ENCODE measurements around the gene SPRN. TPM values are rescaled to one million over a fixed set of nuclear protein-coding genes. Genes with fewer than 3 reads are reported as not detected.
"Not testable (repeated sequence)": the region's sequence is repeated elsewhere in the genome, so short reads cannot be mapped to it uniquely, and the experiment has no call there.

Gene SPRN
- total and polyA plus RNA-seq, 2 donors (not counting 1 experiment from before 2014, with no cell fraction given), result not detected

DNA sequence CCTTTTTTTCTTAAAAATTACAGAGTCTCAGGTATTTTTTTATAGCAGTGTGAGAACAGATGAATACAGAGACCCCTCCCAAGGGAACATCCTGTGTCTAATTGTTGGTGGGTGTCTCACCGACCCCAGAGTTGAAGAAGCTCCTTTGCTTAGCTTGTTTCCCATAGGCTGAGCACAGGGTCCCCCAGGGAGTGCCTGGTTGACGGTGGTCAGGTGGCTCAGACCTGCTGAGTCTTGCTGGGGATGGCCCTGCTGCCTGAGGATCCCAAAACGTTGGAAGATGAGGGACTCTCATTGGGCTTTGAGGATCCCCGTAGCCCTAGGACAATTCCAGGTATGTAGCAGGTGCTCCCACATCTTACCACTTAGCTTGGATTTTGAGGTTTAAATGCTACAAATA lies 48.8 kb upstream of the SPRN start:
- Histone ChIP-seq H3K4me3 (ENCODE audit: control extremely low read depth in 1 of 5, extremely low read depth in 1 of 5, insufficient read depth in 1 of 5, low read depth in 2 of 5, low read length in 4 of 5) (no peak overlapping the region), H2AFZ (ENCODE audit: insufficient read depth, low read depth, low read length, poor library complexity, severe bottlenecking) (no peak overlapping the region), H3K9ac (ENCODE audit: low read length) (no peak overlapping the region), H4K20me1 (ENCODE audit: control insufficient read depth, insufficient read depth, low read length, poor library complexity, severe bottlenecking) (no peaks in the 10 kb centered on the region), H3K27me3 (replicated peaks in 1 of 4; ENCODE audit: control extremely low read depth in 1 of 4, control insufficient read depth in 3 of 4, insufficient read depth in 4 of 4, low read length in 3 of 4) (no peaks in the 10 kb centered on the region), H3K4me2 (replicated peaks; ENCODE audit: low read depth, low read length, poor library complexity, severe bottlenecking) (no peak overlapping the region), H3K4me1 (ENCODE audit: control insufficient read depth in 2 of 2, insufficient read depth in 2 of 2, low read length in 2 of 2) (no peaks in the 10 kb centered on the region), H3K79me2 (ENCODE audit: control insufficient read depth, insufficient read depth, low read length) (no peaks in the 10 kb centered on the region), H3K27ac (ENCODE audit: low read length in 2 of 2) (no peak overlapping the region), H3K36me3 (replicated peaks in 1 of 2; ENCODE audit: control extremely low read depth in 1 of 2, control insufficient read depth in 1 of 2, extremely low read depth in 1 of 2, insufficient read depth in 2 of 2, low read length in 1 of 2) (no peaks in the 10 kb centered on the region), H3K9me3 (ENCODE audit: control extremely low read depth in 1 of 3, control insufficient read depth in 2 of 3, insufficient read depth in 1 of 3, low read length in 2 of 3) (peaks cover 0 to 3% (median 0%) of the 10 kb centered on the region in 3 donors)
- Mint-ChIP-seq H3K9me3 (ENCODE audit: insufficient read depth) (no peaks in the 10 kb centered on the region), H3K27ac (no peak overlapping the region), H3K4me1 (peaks cover 3% of the 10 kb centered on the region), H3K4me3 (no peak overlapping the region), H3K27me3 (no peaks in the 10 kb centered on the region)
- TF ChIP-seq EZH2 (IDR thresholded peaks at IDR 0.05; ENCODE audit: borderline replicate concordance, insufficient read depth, low read depth, low read length, poor library complexity, severe bottlenecking), result no peak
- TF ChIP-seq, protein P1, sequence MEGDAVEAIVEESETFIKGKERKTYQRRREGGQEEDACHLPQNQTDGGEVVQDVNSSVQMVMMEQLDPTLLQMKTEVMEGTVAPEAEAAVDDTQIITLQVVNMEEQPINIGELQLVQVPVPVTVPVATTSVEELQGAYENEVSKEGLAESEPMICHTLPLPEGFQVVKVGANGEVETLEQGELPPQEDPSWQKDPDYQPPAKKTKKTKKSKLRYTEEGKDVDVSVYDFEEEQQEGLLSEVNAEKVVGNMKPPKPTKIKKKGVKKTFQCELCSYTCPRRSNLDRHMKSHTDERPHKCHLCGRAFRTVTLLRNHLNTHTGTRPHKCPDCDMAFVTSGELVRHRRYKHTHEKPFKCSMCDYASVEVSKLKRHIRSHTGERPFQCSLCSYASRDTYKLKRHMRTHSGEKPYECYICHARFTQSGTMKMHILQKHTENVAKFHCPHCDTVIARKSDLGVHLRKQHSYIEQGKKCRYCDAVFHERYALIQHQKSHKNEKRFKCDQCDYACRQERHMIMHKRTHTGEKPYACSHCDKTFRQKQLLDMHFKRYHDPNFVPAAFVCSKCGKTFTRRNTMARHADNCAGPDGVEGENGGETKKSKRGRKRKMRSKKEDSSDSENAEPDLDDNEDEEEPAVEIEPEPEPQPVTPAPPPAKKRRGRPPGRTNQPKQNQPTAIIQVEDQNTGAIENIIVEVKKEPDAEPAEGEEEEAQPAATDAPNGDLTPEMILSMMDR (IDR thresholded peaks at IDR 0.05), result no peak
- whole genome bisulfite sequencing (ENCODE audit: insufficient coverage), result 51% methylated on average over 3 of the region's 4 CpGs
- POLR2A ChIA-PET, result no interaction called here
- intact Hi-C loops (cut with micrococcal nuclease), result no loop called here
- CTCF ChIA-PET, result no interaction called here
- DNase-seq (no peak), ATAC-seq (ENCODE audit: low read depth) (no peak)

DNA sequence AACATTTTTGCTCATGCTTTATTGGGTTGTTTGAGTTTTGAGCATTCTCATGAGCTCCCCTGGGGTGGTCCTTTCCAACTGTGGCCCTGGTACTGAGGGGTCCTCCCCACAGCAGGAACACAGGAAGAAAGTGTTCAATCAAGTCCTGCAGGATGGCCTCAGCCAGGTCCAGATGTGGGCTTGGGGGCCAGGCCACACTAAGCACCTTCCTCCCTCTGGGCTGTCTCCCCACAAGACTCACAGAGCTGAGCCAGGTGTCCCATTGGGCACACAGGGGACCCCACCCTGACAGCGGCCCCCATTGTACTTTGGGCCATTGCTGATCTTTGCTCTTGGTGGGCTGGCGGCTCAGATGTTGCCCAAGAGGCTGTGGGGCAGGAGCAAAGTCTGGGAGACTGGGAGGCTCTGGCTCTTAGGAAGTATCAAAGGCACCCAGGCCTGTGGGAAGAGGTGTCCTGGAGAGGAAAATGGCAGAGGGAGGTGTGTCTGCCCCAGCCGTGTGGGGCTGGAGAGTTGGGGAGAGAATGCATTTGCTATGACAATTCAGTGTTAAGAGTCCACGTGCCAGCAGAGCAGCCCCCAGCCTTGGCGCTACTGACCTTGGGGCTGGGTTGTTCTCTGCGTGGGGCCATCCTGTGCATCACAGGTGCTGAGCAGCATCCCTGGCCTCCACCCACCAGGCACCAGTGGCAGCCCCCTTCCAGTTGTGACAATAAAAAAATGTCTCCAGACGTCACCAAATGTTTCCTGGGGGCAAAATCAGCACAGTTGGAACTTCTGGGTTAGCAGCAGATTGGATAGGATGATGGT lies 47.1 kb upstream of the SPRN start:
- CTCF ChIA-PET, result no interaction called here
- no peak for DNase-seq
- no peaks in the 10 kb centered on the region for H3K36me3 ChIP-seq (replicated peaks in 1 of 2; ENCODE audit: control extremely low read depth in 1 of 2, control insufficient read depth in 1 of 2, extremely low read depth in 1 of 2, insufficient read depth in 2 of 2, low read length in 1 of 2)
- H3K4me3 ChIP-seq (ENCODE audit: control extremely low read depth in 1 of 5, extremely low read depth in 1 of 5, insufficient read depth in 1 of 5, low read depth in 2 of 5, low read length in 4 of 5), result no peak overlapping the region
- no peak overlapping the region for H3K27ac Mint-ChIP-seq
- no peaks in the 10 kb centered on the region for H4K20me1 ChIP-seq (ENCODE audit: control insufficient read depth, insufficient read depth, low read length, poor library complexity, severe bottlenecking)
- no peak overlapping the region for H3K9ac ChIP-seq (ENCODE audit: low read length)
- intact Hi-C loops (cut with micrococcal nuclease), result no loop called here
- H3K4me1 ChIP-seq (ENCODE audit: control insufficient read depth in 2 of 2, insufficient read depth in 2 of 2, low read length in 2 of 2), result no peaks in the 10 kb centered on the region
- no peaks in the 10 kb centered on the region for H3K27me3 Mint-ChIP-seq
- H3K4me1 Mint-ChIP-seq, result peaks cover 3% of the 10 kb centered on the region
- peaks cover 0 to 3% (median 0%) of the 10 kb centered on the region in 3 donors for H3K9me3 ChIP-seq (ENCODE audit: control extremely low read depth in 1 of 3, control insufficient read depth in 2 of 3, insufficient read depth in 1 of 3, low read length in 2 of 3)
- H3K9me3 Mint-ChIP-seq (ENCODE audit: insufficient read depth), result no peaks in the 10 kb centered on the region
- WGBS (ENCODE audit: insufficient coverage), result 94% methylated on average over 6 of the region's 7 CpGs
- no peaks in the 10 kb centered on the region for H3K79me2 ChIP-seq (ENCODE audit: control insufficient read depth, insufficient read depth, low read length)
- no peak overlapping the region for H3K4me2 ChIP-seq (replicated peaks; ENCODE audit: low read depth, low read length, poor library complexity, severe bottlenecking)
- H3K27me3 ChIP-seq (replicated peaks in 1 of 4; ENCODE audit: control extremely low read depth in 1 of 4, control insufficient read depth in 3 of 4, insufficient read depth in 4 of 4, low read length in 3 of 4), result no peaks in the 10 kb centered on the region
- H2AFZ ChIP-seq (ENCODE audit: insufficient read depth, low read depth, low read length, poor library complexity, severe bottlenecking), result no peak overlapping the region
- TF ChIP-seq, protein P1 (IDR thresholded peaks at IDR 0.05), result no peak
- no peak for TF ChIP-seq EZH2 (IDR thresholded peaks at IDR 0.05; ENCODE audit: borderline replicate concordance, insufficient read depth, low read depth, low read length, poor library complexity, severe bottlenecking)
- H3K4me3 Mint-ChIP-seq, result no peak overlapping the region
- POLR2A ChIA-PET, result no interaction called here
- ATAC-seq (ENCODE audit: low read depth), result no peak
- no peak overlapping the region for H3K27ac ChIP-seq (ENCODE audit: low read length in 2 of 2)

DNA sequence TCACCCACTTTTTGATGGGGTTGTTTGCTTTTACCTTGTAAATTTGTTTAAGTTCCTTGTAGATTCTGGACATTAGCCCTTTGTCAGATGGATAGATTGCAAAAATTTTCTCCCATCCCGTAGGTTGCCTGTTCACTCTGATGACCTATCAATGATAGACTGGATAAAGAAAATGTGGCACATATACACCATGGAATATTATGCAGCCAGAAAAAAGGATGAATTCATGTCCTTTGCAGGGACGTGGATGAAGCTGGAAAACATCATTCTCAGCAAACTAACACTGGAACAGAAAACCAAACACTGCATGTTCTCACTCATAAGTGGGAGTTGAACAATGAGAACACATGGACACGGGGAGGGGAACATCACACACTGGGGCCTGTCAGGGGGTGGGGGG lies 44.8 kb upstream of the SPRN start:
- H3K4me3 Mint-ChIP-seq; H3K9me3 ChIP-seq (ENCODE audit: control extremely low read depth in 1 of 3, control insufficient read depth in 2 of 3, insufficient read depth in 1 of 3, low read length in 2 of 3); H3K27me3 ChIP-seq (replicated peaks in 1 of 4; ENCODE audit: control extremely low read depth in 1 of 4, control insufficient read depth in 3 of 4, insufficient read depth in 4 of 4, low read length in 3 of 4); H3K4me1 Mint-ChIP-seq; H3K9me3 Mint-ChIP-seq (ENCODE audit: insufficient read depth); DNase-seq; CTCF ChIA-PET; H3K79me2 ChIP-seq (ENCODE audit: control insufficient read depth, insufficient read depth, low read length); H3K27me3 Mint-ChIP-seq; POLR2A ChIA-PET; H4K20me1 ChIP-seq (ENCODE audit: control insufficient read depth, insufficient read depth, low read length, poor library complexity, severe bottlenecking); H3K4me1 ChIP-seq (ENCODE audit: control insufficient read depth in 2 of 2, insufficient read depth in 2 of 2, low read length in 2 of 2); H3K27ac ChIP-seq (ENCODE audit: low read length in 2 of 2); H3K9ac ChIP-seq (ENCODE audit: low read length); H3K4me2 ChIP-seq (replicated peaks; ENCODE audit: low read depth, low read length, poor library complexity, severe bottlenecking); H3K27ac Mint-ChIP-seq; H3K36me3 ChIP-seq (replicated peaks in 1 of 2; ENCODE audit: control extremely low read depth in 1 of 2, control insufficient read depth in 1 of 2, extremely low read depth in 1 of 2, insufficient read depth in 2 of 2, low read length in 1 of 2); ATAC-seq (ENCODE audit: low read depth); intact Hi-C loops (cut with micrococcal nuclease); H3K4me3 ChIP-seq (ENCODE audit: control extremely low read depth in 1 of 5, extremely low read depth in 1 of 5, insufficient read depth in 1 of 5, low read depth in 2 of 5, low read length in 4 of 5); H2AFZ ChIP-seq (ENCODE audit: insufficient read depth, low read depth, low read length, poor library complexity, severe bottlenecking): not testable (repeated sequence)
- whole genome bisulfite sequencing (ENCODE audit: insufficient coverage), result no CpG with 5 or more reads among the region's 3 CpGs
